ENCODE data around the gene IRF4.
"Not testable (repeated sequence)": the region's sequence is repeated elsewhere in the genome, so short reads cannot be mapped to it uniquely, and the experiment has no call there.

Gene IRF4

DNA sequence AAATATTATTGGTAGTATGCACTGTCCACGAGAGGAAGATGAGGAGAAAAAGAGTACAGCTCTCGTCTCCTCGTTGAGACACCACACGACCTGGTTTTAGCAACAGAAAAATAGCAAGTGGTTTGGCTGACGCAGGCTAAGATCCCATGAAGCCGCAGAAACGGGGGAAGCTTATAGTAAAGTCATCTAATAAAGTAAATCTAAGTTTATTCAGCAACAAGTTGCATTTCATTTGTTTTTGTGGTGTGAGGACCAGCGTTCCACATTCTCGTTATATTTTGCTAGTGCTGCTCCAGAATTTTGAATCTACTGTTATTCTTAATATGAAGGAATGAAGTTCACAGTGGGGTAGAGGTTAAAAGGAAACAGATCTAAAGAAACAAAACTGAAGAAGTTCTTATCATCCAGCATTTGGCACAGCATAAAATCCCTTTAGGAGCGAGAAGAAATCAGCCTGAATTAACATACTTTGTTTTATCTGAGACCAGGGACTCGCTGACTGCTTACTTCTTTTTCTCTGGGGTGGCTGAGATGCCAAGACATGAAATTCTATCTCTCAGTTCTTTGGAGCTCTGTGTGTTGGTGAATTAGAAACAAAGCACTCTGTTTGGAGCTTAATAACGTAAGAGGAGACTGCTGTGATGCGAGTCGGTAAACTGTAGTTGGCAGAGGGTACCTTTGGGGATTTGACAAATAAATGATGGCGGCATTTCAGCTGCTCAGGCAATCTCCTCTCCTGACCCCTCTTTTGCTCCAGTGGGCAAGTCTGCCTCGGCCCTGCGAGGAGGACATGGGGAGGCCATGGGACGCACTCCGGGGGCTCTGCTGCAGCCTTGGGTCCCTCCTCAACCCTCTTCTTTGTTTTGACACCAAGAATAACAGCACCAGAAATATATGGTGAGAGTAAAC, 24.9 kb upstream of the IRF4 start:
- no peak for DNase-seq

DNA sequence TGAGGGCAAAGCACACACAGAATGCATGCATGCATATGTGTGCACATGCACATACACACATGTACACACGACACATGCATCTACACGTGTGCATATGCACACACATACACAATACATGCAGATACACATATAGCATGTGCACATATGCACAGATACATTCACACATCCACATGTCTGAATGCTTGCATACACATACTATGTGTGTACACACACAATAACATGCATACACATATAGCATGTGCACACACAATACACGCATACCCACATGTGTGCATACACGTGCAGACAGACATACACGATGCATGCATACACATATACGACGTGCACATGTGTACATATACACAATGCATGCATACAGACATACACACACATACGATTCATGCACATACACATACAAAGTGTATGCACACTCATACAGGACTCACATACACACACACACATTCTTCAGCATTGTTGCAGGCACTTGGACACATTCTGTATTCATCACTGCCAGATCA, 24.2 kb upstream of the IRF4 start:
- no peak for DNase-seq

DNA sequence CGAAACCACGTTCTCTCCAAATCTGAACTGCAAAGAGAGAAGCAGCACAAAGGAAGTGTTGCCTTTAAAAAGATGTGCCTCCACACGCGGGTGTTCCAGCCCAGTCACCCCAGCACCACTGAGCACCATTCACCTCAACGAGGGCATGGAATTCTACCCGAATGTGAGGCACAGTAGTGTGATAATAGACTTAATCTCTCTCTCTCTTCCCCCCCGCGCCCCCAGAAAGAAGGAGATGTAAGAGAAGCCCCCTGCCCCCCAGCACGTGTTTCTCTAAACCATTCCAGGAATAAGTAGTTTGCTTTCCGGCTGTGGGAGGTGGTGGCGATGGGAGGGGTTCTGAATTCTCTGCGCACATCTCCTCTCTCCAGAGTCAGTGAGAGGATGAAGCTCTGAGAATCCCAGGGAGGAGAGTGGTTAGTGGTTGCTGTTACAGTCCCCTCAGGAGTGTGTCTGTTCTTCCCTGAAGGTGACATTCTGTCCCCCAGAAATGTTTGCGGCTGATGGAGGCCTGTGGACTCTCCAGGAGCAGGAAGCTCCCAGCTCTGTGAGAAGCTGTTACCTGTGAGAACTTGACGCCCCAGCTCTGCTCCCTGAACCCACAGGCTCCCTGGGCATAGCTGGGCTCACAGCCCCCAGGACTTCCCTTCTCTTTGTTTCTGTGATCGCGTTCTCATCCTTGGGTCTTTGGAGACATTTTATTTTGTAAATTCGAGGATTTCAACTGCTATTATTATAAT, 23.5 kb upstream of the IRF4 start:
- DNase-seq = no peak

DNA sequence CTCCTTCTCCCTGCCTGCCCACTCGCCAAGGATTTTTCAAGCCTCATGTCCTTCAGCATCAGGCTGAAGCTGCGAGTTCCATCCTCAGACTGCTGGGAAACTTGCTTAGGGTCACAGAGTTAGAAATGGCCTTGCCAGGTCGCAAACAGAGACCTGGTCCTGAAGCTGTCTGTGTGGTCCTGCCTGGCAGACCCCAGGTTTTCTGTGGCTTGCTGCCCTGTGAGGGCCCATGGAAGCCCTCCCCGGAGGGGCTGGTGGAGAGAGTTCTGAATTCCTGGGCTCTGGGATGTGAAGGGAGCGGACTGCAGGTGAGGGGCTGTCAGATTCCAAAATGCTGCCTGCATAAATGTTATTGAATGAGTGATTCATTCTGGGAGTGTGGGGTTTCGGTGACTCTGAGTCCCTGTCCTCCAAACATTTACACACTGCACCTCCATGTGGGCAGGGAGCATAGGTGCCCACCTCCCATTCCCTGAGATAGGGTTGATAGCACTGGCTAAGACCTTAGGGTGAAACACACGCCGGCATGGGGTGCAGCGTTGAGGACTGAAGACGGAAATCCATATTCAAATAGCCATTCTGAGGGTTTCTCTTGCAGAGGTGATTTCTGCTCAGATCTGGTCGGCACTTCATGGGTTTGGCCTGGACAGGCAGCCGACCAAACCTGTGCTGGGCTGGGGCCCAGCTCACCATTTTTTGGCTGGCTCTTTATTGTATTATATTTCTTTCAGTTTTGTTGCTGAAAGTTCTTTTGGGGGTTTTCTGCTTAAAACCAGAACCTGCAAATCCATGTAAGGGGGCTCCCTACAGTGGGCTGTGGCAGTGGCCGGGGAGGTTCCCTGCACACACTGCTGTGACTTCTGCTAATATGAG, 21.8 kb upstream of the IRF4 start:
- DNase-seq = no peak

DNA sequence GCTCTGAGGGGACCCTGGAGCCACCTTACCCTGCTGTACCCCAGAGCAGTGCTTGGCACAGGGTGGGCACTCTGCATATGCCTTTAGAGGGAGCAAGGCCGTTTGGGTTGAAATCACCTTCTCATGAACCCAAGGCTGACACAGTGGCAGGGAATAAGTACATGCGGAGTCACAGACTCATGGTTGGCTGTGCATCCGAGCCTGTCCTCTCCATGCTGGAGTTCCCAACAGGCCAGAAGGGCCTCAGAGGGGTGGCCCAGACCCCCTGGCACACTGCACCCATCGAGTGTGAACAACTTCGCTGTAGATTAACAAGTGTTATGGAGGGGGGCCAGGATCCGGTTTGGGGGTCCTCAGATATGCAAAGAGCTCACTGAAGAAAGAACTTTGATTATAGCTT, 21.0 kb upstream of the IRF4 start:
- no peak for DNase-seq

DNA sequence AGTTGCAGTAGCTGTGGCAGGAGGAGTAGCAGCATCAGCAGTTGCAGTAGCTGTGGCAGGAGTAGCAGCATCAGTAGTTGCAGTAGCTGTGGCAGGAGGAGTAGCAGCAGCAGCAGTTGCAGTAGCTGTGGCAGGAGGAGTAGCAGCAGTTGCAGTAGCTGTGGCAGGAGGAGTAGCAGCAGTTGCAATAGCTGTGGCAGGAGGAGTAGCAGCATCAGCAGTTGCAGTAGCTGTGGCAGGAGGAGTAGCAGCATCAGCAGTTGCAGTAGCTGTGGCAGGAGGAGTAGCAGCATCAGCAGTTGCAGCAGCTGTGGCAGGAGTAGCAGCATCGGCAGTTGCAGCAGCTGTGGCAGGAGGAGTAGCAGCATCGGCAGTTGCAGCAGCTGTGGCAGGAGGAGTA, 19.7 kb upstream of the IRF4 start:
- not testable (repeated sequence) for DNase-seq

DNA sequence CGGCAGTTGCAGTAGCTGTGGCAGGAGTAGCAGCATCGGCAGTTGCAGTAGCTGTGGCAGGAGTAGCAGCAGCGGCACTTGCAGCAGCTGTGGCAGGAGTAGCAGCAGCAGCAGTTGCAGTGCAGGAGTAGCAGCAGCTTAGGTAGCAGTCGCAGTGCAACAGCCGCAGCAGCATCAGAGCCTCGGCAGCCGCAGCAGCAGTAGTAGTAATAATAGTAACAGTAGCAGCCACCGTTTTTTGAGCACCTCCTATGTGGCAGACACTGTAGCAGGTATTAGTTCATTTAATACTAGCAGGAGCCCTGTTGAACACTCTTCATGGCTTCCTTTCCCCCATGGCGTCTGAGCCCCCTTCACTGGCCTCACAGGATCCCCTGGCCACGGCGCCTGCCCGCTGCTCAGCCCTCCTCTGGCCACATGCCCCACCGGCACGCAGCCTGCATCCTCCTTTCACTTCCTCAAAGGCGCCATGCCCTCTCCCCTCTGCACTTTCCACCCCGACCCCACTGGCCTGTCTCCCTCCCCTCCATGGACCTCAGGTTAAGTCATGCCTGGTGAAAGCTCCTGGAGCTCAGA, 19.1 kb upstream of the IRF4 start:
- no peak for DNase-seq

DNA sequence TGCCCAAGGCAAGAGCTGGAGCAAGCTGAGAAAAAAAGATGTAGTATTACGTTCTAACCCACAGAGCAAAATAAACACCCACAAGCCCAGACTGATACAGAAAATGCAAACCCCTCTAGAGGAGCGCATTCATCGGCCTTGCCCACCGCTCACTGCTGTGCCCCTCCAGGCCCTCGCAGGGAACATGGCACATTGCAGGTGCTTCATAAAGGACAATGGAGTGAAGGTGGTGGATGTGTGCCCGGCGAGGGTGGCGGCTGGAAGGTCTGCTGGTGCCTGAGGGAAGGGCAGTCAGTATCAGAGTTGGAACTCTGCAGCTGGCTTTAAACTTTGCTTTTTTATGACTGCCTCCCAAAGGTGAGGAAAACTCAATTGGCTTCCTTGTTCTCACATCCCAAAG, 18.5 kb upstream of the IRF4 start:
- DNase-seq = no peak

DNA sequence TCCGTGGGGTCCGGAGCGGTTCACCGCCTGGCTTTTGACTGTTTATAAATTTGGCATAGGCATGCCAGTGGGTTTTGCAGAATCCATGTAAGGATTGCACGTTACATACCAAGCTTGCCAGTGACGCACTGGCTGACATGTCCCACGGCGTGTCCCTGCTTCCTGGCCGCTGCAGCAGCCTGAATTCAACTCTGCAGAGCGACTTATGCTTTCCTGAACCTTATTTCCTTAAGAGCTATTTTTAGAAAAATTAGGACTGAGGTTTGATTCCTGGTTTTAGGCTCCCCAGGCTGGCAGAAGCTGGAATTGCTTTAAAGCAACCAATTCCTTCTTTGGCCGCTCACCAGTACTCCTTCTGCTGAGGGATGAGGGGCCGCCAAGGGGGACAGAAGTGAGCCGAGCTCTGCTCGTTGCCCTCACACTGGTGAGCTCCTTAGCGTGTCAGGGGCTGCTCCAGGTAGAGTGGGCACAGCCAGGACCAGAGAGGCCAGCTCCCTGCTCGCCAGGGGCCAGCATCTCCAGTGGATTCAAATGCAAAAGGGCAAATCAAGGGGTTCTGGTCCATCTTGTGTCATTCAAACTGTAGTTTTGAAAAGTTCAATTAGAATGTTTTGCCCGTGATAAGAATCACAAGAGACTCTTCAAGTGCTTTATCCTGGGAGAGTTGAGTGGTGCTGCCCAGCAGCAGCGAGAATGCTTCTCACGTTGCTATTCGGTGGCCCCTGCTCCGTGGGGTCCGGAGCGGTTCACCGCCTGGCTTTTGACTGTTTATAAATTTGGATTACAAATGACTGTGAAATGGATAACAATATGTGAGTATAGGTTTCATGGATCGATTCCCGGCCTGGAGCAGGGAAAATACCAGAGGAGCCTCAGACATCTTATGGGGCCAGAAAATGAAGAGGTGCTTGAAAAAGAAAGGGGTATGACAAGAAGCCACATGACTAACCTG, 17.5 kb upstream of the IRF4 start:
- DNase-seq = no peak

DNA sequence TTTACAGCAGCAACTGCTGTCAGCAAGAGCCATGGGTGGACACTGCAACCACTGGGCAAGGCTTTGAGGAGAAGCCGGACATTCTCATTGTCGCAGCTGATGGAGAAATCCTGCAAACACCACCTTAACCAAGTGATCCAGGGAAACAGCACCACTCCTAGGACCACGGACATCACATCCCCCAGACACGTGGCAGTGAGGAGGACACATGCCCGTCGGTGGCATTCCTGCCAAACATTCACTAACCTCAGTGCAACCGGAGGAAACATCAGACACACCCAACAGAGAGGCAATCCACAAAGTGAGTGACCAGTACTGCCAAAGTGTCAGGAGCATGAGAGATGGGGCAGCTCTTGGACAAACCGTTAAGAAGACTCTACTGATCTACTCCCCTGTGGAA, 16.6 kb upstream of the IRF4 start:
- DNase-seq = no peak

DNA sequence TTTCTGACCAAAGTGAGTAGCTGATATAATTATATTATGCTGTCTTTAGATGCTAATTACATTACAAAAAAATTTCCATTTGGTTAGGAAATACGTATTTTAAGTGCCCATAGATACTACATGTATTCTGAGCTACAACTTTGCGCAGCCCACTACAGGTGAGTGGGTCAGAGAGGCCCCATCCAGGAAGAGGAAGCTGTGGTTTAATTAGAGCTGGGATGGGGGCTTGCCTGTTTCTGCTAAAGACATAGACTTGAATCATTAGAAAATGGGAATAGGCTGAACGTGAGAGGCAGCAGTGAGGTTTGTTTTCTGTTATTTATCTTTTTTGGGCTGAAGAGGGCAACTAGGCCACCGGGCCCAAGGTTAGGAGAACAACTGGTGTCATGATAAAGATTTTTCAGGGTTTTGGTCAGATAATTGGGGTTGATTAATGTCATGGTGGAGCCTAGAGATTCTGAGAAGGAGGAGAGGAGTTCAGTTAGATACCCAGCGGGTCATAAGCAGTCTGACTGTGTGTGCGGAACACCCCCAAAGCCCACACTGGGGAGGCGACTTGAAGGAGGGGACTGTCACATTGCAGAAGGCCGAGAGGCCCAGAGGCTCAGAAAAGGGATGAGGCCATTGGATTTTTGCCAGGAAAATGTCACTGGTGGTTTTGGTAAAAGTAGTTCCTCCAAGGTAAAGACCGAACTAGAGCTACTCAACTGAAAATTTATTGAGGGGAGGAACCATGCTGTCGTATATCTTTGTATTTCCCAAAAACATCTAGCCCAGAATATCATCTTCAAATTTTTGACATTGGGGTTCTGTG, 14.5 kb upstream of the IRF4 start:
- DNase-seq = no peak

DNA sequence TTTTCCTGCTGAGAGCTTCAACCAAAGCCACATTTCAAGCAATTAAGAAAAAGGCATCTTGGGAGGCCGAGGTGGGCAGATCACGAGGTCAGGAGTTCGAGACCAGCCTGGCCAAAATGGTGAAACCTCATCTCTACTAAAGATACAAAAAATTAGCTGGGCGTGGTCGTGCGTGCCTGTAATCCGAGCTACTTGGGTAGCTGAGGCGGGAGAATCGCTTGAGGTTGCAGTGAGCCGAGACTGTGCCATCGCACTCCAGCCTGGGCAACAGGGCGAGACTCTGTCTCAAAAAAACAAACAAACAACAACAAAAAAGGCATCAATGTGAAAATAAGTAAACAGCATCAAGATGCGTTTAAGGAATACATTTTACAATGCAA, 13.9 kb upstream of the IRF4 start:
- DNase-seq = not testable (repeated sequence)

DNA sequence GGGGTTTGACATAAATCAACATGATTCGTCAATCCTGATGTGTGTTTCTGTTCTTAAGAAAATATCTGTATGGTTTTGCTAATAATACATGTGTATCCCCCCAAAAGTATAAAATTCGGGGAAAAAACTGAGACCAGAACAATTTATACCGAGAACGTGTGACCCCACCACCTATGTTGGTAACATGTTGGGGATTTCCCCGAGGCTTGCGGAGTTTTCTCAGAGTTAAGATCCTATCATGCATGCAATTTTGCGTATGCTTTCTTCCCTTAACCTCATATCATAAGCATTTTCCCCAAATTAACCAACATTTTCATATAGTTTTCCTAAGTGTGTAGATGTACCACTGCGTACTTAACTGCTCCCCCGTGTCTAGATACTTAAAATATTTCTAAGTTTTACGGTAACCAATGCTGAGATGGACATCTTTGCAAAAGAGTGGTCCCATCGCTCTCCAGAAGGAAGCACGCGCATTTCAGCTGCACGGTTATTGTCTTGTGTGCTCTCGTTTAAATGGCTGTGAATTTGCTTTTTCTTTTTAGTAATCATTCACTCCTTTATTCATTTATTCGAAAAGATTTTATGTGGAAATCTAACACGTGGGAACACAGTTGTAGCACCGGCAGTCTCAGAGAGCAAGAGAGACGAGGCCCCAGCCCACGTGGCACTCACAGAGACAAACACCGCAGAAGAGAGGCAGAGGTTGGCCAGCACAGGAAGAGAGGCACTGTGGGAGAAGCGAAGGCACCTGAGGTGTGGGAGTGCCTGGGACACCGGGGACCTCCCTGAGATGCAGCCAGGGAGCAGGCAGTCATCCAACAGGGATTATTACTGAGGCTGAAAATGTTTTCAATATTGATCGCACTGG, 13.2 kb upstream of the IRF4 start:
- DNase-seq = no peak

DNA sequence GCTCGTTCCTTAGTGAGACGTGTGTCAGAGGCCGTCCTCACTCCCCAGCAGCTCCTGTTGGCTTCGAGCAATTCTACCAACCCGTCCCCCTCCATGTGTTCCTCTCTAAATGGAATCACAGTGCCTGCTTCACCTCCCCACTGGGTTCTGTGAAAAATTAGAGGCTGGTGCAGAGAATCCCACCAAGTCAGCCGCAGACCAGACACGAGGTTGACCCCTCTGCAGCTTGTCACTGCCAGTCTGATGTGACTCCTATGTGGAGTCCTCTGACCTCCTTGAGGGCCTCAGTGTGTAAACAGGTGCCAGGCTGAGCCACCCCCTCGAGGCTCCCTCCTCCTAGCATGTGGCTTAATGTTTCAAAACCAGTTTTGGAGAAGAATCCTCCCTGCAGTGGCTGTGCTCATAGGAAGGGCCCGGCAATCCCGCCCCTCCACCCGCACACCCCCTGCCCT, 12.6 kb upstream of the IRF4 start:
- no peak for DNase-seq

DNA sequence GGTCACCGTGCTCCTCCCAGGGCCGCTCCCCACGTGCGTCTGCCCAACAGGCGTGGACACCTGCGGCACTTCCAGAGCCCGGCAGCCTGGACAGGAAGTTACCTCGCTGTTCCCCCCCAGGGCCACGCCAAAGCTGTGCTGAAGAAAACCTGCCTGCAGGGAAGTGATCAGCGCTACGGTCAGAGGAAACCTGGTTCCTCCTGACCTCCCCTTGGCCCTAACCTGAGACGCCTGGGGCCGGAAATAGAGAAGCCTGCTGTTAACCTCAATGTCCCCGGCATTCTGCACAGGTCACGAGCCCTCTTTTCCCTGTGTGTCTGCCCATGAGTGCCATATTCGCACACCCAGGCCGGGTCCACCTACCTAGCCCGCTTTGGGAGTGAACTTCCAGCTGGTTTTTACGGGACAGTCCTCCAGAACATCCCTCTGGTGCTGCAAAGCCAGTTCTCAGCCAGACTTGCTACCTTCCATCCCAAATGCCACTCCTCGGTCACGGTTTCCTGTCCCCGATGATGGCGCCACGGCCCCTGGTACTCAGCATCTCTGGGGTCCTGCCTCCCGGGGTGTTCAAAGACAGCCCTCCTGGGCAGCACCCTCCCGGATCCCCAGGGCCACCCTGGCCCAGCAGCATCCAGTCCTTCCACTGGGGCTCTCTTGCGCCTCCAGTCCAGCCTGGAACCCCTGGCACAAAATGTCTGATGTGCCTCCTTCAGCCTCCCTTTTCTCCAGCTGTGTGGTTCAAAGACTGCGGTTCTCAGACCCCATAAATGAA, 12.0 kb upstream of the IRF4 start:
- no peak for DNase-seq

DNA sequence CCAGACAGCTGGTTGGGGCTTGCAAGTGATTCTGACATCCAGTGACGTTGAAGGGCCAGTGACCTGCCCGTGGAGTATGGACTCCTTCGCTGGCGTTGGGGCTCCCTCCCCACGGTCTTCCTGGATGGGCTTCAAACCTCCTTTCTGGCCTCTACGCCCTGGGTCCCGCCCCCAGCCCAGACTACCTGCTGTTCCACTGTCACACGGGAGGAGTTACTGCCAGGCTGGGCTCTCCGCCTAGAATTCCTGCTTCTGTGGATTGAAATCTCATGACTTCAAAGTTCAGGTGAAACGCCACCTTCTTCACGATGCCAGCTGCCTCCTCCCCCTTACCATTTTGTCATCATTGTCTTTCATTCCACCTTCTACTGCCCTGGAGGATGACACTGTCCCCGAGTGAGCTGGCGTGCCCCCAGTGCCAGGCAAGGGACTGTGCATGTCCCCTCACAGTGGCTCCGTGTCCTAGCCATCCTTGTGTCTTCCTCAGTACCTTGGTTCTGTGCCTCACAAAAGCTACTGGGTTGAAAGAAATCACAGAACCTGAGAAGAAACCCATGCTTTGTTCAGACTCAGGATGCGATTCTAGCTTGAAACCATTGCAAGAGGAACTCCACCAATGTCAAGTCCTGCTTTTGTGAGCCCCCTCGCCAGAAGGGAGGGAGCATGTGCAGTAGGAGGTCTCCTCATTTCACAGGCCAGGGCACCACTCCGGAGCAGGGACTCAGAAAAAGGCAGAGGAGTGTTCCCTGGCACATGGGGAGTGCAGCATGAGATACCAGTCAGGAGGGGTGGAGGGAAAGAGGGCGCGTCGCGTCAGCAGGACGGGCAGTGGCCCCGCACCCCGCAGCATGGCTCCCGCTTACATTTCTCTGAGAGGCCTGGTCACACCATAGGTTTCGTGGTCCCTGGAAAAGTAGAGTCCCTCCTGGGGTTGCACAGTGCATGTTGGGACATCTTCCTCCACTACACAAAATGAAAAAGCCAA, 11.0 kb upstream of the IRF4 start:
- DNase-seq = no peak

DNA sequence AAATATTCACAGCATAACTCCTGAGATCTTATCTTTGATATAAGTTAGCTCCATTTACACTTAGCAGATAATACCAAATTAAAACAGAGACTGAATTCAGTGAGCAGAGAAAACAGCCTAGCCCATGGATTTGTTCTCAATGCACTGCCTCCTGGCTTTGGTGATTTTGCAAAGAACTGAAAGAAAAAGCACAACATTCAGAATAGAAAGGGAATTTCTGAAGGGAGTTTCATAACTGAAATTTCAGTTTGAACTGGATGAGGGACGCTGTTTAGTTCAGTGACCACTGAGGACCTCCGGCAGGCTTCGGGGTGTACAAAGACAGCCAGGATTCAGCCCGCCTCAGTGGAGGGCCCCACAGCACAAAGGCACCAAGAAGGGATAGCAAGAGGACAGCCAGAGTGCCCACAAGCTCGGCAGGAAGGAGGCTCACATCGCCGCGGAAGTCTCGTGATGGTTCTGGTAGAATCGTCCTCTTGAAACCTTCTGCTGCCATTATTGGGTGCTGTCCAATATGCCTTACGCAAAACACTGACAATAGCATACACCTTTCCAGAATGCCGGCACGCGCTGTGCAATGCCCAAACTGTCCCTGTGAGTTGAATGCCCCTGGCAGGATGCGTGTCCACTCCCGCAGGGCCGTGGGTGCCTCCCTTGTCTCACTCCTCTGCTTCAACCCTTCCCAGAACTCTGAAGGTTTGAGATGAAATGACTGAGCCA, 9.7 kb upstream of the IRF4 start:
- DNase-seq = no peak
